GM12873 (cell line): ENCODE measurements around the gene HGFAC.

ENCODE experiments used
- CTCF ChIP-seq: IDR thresholded peaks from 2 replicates; pipeline ENCODE4 v1.5.1; 2012; ENCODE audit warnings: low read depth, mild to moderate bottlenecking, moderate library complexity, low read length, control low read depth; ENCODE audit not compliant: insufficient read depth; ENCODE audit errors: missing control alignments

HGFAC gene

GRCh38 chr4:3436048-3436797 lies 5.5 kb upstream of the HGFAC start:
- no peak for TF ChIP-seq CTCF

GRCh38 chr4:3436798-3437581 lies 4.8 kb upstream of the HGFAC start:
- no peak for TF ChIP-seq CTCF

GRCh38 chr4:3437582-3437936 lies 4.2 kb upstream of the HGFAC start:
- TF ChIP-seq CTCF: no peak

- TF ChIP-seq CTCF: no peak
Measured at GRCh38 chr4:3437998-3438846, 3.5 kb upstream of the HGFAC start.

- TF ChIP-seq CTCF: no peak
Measured at GRCh38 chr4:3438847-3439180, 3.0 kb upstream of the HGFAC start.

GRCh38 chr4:3439391-3439790 lies 2.4 kb upstream of the HGFAC start:
- TF ChIP-seq CTCF: no peak

DNA sequence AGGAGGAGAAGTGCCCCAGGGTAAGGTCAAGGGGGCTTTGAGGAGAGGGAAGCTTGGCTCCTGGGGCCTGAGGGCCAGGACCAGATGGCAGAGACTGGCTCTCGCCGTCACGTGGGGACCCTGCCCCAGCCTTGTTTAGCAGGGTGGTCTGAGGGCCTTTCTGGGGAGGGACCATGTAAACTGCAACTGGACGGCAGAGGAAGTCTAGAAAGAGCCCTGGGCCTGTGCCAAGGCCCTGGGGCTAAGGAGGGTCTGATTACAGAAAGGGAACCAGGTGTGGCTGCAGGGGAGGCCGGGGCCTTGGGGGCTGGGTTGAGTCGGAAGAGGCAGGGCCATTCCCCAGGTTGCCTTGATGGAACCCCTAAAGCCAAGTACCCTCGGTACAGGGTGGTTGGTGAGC lies 1.8 kb upstream of the HGFAC start:
- TF ChIP-seq CTCF: no peak
